ENCODE data around the gene MZB1.
"Not testable (repeated sequence)": the region's sequence is repeated elsewhere in the genome, so short reads cannot be mapped to it uniquely, and the experiment has no call there.

Gene MZB1

DNA sequence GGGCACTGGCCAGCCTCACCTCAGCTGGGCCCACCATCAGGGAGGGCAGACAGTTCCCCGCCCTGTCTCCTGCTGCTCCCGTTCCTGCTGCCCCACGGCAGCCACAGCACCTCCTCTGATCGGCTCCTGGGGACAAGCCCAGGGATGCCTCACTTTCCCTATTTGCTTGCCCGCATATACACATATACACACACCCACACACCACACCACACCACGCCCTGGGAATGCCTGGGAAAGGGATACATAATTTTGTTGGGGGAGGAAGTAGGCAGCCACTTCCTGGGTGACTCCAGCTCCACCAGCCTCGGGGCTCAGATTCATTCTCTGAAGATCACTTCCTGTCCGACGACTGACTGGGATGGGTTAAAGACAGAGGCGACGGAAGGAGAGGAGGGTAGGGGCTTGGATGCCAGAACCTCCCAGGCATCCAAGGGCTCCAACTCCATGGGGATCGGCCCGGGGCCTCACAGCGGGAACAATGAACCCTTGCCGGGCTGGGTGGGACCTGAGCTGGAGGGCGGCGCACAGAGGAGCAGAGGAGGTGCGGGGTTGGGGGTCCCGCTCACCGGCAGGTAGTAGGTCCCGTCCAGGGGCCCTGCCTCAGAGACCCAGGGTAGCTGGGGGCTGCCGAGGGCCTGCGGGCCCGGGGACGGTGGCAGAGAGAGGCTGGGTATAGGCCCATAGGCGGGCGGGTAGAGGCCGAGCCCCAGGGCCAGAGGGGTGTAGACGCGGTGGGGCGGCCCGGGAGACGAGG lies 2.0 kb upstream of the MZB1 start:
- DNase-seq: no peak

GRCh38 chr5:139390639-139391569 lies 1.2 kb upstream of the MZB1 start:
- DNase-seq: no peak

DNA sequence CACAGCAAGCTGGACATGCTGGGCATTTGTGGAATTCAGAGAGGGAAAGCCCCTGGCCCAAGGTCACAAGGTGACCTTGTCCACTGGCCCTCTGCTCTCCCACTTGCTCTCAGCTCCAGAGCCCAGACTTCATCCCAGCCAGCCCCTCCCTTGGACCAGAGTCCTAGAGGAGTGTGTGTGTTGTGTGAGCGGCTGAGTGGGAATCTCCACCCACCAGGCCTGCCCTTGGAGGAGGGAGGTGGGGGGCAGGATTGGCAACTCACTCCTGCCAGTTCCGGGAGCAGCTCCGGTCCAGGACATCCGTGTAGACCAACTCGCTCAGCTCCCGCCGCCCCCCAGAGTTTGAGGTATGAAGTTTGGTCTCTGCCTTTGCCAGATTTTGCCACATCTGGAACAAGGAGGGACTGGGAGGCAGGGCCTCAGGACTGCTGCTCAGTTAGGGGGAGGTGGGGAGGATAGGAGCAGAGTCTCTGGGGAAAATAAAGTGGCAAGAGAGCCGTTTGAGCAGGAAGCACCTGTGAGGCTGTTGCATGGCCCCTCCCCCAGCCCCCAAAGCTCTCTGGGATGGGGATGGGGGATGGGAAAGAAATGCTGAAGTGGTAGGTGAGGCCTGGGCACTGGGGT lies 1.4 kb downstream of the MZB1 start:
- DNase-seq: no peak

DNA sequence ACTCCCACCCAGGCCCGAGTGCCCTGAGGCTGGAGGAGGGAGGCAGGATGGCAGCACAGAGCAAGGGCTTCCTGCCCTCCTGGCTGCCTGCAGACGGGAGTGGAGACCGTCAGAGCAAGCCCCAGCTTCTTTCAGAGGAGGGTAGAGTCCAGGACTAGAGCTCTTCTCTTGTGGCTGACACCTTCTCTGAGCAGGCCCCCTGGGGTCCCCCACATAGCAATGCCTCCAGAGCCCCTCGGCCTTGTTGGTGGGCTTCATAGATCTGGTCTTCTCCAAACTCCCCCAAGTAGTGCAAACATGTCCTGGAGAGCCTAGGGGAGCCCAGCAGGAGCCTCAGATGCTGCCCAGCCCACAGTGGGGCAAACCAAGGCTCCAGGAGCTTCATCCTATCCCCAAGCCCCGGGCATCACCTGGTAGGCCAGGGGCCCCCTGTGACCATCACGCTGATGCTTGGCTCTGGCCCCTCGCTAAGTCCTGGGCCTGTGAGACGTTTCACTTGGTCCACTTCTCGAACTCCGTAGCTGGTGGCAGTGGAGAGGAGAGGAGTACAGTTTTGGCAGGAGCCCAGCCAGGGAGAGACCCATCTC lies 2.0 kb downstream of the MZB1 start:
- no peak for DNase-seq

- not testable (repeated sequence) for DNase-seq
These were observed 2.8 kb downstream of the MZB1 start for GRCh38 chr5:139386956-139387355.

DNA sequence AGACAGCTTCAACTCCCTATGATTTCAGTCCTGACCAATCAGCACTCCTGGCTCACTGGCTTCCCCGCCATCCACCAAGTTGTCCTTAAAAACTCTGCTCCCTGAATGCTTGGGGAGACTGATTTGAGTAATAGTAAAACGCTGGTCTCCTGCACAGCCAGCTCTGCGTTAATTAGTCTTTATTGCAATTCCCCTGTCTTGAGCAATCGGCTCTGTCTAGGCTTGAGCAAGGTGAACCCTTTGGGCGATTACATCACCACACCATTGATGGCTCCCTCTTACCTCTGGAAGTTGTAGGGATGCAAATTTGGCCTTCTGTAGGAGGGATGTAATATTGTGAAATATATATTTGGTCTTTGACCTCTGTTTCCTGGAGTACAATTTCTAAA lies 3.7 kb downstream of the MZB1 start:
- DNase-seq: no peak

DNA sequence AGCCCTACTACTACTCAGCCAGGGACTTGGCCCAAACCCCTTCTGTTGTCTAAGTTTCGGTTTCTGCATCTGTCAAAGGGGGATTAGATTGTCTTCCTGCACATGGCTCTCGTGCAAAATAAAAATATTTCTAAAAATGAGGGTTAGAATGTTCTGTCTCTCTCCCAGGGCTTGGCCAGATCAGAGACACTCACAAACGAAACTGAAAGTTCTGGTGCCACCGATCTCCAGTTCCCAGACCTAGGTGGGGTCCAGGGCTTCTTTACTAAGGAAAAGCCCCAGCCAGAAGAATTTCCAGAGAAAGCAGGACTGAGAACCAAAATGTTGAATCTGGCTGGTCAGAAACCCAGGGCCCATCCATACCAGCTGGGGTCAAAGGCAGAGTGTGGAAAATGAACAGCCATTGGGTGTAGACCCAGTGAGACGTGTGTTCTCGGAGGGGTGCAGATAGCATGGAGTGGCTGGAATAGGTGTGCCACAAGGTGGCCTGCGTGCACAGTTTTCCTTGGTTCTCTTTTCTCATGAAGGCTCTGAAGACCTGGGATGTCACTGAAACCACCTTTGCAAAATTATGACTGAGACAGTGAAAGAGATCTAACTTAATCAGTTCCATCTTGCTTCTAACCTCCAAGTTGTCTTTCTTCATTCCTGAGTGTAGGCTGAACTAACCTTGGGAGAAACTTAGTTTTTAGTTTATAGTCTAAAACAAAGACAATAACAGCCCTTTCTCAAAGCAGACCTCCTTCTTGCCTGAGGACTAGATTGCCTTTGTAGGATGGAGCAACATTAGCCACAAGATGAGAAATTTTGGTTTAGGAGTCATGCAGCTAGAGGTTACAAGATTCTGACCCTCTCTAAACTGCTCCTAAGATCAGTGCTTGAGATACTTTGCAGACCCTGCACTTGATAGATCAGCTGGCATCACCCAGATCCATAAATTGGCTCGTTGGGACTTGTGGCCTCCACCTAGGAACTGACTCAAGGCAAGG lies 4.4 kb downstream of the MZB1 start:
- no peak for DNase-seq

DNA sequence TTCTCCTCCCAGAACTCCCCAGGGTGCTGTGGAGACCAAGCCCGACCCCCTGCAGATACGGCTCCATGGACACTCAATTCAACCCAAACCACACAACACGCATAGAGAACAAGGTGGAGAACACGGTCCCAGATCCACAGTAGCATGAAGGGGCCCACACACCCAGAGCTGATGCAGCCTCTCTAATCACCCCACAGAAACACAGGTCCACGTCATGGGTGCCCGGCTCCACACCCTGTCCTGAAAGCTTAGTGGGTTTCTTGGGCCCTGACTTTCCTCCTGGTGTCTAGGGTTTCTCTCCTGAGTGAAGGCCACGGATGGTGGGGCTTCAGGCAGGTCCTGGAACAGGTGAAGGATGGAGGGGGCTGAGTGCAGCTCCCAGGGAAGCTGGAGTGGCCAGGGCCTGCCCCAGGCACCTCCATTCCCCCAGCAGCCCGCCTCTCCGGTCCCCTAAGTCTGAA lies 5.1 kb downstream of the MZB1 start:
- no peak for DNase-seq

- DNase-seq: no peak
These were observed 5.6 kb downstream of the MZB1 start for GRCh38 chr5:139383993-139384590.

GRCh38 chr5:139383275-139383992 lies 6.3 kb downstream of the MZB1 start, which contains the start of gene SLC23A1:
TSS of gene SLC23A1 (minus strand) at chr5:139383297. CDS start at chr5:139383253, 44 bp downstream.
- DNase-seq: no peak

DNA sequence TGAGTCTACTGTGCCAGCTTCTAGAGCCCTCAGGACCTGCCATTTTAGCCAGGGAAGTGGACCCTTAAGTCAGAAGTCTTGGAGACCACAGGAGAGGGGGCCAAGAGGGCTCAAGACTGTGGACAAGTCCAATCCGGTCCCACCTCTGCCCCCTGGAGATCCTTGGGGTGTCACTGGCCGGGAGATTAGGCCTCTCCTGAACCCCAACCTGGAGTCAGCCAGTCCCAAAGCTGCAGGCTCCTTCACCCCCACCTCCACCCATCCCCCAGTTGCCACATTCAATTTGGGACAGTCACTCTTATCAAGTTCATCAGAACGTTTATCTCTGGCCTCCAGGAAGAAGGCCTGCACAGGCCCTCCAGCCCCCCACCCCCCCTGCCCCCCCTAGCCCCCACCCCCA lies 6.9 kb downstream of the MZB1 start:
- DNase-seq: no peak

DNA sequence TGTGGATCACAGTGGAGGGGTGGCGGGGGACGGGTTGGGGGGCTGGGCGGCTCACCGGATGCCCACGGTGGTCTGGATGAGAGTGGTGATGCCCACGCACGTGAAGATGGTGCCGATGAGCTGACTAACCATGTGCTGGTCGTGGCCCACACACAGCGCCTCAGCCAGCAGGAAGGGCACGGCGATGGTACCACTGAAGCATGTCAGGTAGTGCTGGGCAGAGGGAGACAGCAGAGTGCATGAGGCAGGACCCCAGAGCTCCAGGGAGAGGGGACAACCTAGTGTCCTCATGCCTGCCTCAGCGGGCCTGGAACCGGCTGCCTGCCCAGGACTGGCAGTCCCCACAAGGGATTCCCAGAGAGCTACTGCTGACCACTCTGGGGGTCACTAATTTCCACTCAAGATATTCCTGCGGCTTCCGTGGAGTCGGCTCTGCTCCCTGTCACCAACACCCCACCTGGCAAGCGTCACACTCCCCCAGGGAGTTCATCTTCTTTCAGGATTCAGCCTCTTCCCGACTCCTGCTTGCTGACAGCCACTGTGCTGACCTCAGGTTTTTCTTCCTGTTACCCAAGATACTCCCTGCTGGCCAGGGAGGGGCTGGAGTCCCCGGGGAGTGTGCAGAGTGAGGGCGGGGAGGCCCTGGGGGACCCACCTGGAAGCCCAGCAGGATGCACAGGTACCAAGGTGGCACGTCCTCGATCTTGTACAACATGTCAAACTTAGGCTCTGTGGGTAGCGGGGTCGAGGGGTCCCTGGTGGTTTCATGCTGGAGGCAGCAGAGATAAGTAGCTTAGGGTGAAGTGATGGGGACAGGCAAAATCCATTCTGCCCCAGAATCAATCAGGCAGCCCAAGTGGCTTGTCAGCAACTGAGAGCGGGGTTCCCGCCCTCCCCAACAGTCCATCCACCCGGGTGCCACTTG lies 7.6 kb downstream of the MZB1 start:
- DNase-seq: no peak

GRCh38 chr5:139379626-139380449 lies 9.9 kb downstream of the MZB1 start:
- no peak for DNase-seq

DNA sequence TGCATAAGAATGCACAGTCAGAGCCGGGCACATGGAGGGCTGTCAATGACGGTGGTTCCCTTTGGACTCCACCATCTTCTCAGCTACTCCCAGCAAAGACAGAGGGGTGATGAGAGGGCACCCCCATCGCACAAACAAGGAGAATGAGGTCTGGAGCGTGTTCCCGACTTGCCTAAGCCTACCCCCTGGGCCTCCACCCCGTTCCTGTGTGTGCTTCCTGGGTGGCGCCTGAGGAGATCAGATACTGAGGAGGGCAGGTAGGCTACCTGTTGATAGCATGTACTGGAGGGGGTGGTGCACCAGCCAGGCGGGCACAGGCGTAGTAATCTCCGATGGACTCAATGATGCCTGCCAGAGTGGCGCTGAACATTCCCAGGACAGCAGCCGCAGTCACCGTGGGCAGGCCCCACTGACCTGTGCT lies 10.8 kb downstream of the MZB1 start:
- DNase-seq: no peak

DNA sequence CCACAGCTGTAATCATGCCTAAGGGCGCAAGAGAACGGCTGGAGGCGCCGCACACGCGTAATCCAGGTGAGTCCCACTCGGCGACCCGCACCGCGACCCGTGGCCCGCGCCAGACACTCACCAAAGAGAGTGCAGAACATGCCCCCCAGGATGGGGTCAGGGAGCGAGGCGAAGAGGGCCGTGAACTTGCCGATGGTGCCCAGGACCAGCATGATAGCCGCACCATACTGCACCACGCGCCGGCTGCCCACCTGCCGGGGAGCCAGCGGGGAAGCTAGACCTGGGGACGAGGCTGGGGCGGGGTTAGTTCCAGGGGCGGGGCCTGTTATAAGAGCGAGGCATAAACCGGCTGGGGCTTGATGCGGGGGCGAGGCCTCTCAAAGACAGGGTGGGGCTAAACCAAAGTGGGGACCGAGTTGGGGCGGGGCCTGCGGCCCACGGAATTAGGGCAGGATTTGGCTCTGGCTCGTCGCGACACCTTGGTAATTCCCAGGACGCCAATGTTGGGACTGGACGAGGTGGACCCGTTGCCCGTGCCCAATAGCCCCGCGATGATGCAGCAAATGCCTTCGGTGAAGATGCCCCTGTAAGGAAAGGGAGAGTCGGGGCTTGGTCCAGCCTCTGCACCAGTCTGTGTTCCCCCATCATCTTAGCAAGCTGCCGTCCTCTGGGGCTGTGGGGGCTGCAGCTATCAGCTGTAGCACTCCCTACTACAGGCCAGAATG lies 11.4 kb downstream of the MZB1 start:
- no peak for DNase-seq

GRCh38 chr5:139377226-139377625 lies 12.5 kb downstream of the MZB1 start:
- DNase-seq: no peak

DNA sequence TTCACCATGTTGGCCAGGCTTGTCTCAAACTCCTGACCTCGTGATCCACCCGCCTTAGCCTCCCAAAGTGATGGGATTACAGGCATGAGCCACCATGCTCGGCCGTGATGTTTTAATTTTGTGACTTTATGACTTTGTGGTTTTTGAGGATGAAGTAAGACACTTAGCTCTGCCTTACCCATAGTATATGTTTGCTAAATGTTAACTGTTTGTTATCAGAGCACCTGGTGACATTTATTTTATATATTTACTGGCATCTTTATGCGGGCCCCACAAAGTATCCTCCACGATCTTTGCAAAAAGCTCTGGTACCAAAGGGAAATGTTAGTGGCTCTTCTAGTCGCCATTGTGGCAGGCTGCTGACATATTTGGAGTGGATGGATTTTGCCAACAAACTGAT lies 13.3 kb downstream of the MZB1 start:
- no peak for DNase-seq

DNA sequence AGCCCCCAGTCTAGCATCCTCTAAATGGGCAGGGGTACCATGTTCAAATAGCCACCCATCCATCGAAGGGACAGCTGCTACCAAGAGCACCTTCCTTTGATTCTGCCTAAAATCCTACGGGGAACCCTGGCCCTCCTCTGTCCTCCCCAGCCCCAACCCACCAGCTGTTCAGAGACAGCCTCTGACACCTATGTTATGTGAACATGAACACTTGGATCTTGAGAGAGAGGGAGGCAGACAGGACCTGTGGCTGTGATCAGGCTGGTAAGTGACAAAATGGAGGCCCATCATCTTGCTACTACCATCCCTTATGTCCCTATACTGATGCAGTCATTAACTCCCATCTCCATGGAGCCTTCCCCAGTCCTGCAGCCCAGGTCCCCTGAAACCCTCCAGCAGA lies 14.8 kb downstream of the MZB1 start:
- DNase-seq: no peak

Data from left hindlimb (tissue), 1 donor.